ENCODE measurements around the gene CITED2. TPM values are rescaled to one million over a fixed set of nuclear protein-coding genes. Genes with fewer than 3 reads are reported as not detected.

The CITED2 gene
- total RNA-seq, 4 donors from 2014 or later, result 67.7 to 122 (median 83.1) TPM

- no peak for DNase-seq
- H3K9me3 ChIP-seq, result no peaks in the 10 kb centered on the region
- TF ChIP-seq CTCF (IDR thresholded peaks at IDR 0.05) (no peak), POLR2A (IDR thresholded peaks at IDR 0.05) (no peak)
- no peaks in the 10 kb centered on the region for H3K27me3 ChIP-seq
- H3K4me3 ChIP-seq, result peak overlapping the region; percentile 76 to 90 (median 76)
- peak overlapping the region in 3 of 4 donors; percentile 95 to 97 (median 97) for H3K27ac ChIP-seq
- peaks cover 0 to 15% (median 5%) of the 10 kb centered on the region in 4 donors for H3K4me1 ChIP-seq
- peaks cover 0 to 16% (median 0%) of the 10 kb centered on the region in 3 donors for H3K36me3 ChIP-seq
Observed at GRCh38 chr6:139371421-139372203, 2.8 kb downstream of the CITED2 start.

- Histone ChIP-seq H3K36me3 (peaks cover 0 to 16% (median 0%) of the 10 kb centered on the region in 3 donors), H3K4me1 (peaks cover 0 to 10% (median 5%) of the 10 kb centered on the region in 4 donors), H3K27me3 (no peaks in the 10 kb centered on the region), H3K27ac (peak overlapping the region in 3 of 4 donors; percentile 33 to 97 (median 95)), H3K9me3 (no peaks in the 10 kb centered on the region), H3K4me3 (peak overlapping the region in 2 of 4 donors; percentile 76 to 77)
- no peak for DNase-seq
- TF ChIP-seq POLR2A (IDR thresholded peaks at IDR 0.05) (peak in 1 of 2 donors; percentile 13), CTCF (IDR thresholded peaks at IDR 0.05) (no peak)
Observed at GRCh38 chr6:139370999-139371345, 3.5 kb downstream of the CITED2 start.

- no peak for TF ChIP-seq CTCF (IDR thresholded peaks at IDR 0.05)
- no peak for TF ChIP-seq POLR2A (IDR thresholded peaks at IDR 0.05)
- Histone ChIP-seq H3K9me3 (no peaks in the 10 kb centered on the region), H3K36me3 (peaks cover 0 to 16% (median 0%) of the 10 kb centered on the region in 3 donors), H3K27me3 (no peaks in the 10 kb centered on the region), H3K27ac (peak overlapping the region; percentile 32 to 97 (median 64)), H3K4me1 (peaks cover 0 to 10% (median 5%) of the 10 kb centered on the region in 4 donors), H3K4me3 (peak overlapping the region in 2 of 4 donors; percentile 36 to 77)
- DNase-seq, result no peak
Observed at GRCh38 chr6:139370283-139370998, 4.0 kb downstream of the CITED2 start.

GRCh38 chr6:139369568-139370282 lies 4.7 kb downstream of the CITED2 start:
- Histone ChIP-seq H3K36me3 (peaks cover 0 to 16% (median 0%) of the 10 kb centered on the region in 3 donors), H3K4me1 (peaks cover 0 to 10% (median 5%) of the 10 kb centered on the region in 4 donors), H3K9me3 (no peaks in the 10 kb centered on the region), H3K4me3 (peak overlapping the region in 2 of 4 donors; percentile 36 to 77), H3K27ac (peak overlapping the region; percentile 32 to 97 (median 64)), H3K27me3 (no peaks in the 10 kb centered on the region)
- TF ChIP-seq CTCF (IDR thresholded peaks at IDR 0.05) (peak; percentile 49 to 88 (median 78)), POLR2A (IDR thresholded peaks at IDR 0.05) (no peak)
- no peak for DNase-seq

- TF ChIP-seq CTCF (IDR thresholded peaks at IDR 0.05) (no peak), POLR2A (IDR thresholded peaks at IDR 0.05) (no peak)
- DNase-seq, result no peak
- Histone ChIP-seq H3K4me3 (no peak overlapping the region), H3K9me3 (no peaks in the 10 kb centered on the region), H3K36me3 (peaks cover 0 to 16% (median 0%) of the 10 kb centered on the region in 3 donors), H3K4me1 (peaks cover 0 to 10% (median 5%) of the 10 kb centered on the region in 4 donors), H3K27ac (peak overlapping the region in 2 of 4 donors; percentile 11 to 97), H3K27me3 (no peaks in the 10 kb centered on the region)
Observed at GRCh38 chr6:139369068-139369467, 5.4 kb downstream of the CITED2 start.
